ENCODE results near the gene MCAM. TPM values are rescaled to one million over a fixed set of nuclear protein-coding genes. Genes with fewer than 3 reads are reported as not detected.

Gene MCAM
- total RNA-seq, 2 experiments from 2014 or later, result 1.0 to 1.4 TPM

DNA sequence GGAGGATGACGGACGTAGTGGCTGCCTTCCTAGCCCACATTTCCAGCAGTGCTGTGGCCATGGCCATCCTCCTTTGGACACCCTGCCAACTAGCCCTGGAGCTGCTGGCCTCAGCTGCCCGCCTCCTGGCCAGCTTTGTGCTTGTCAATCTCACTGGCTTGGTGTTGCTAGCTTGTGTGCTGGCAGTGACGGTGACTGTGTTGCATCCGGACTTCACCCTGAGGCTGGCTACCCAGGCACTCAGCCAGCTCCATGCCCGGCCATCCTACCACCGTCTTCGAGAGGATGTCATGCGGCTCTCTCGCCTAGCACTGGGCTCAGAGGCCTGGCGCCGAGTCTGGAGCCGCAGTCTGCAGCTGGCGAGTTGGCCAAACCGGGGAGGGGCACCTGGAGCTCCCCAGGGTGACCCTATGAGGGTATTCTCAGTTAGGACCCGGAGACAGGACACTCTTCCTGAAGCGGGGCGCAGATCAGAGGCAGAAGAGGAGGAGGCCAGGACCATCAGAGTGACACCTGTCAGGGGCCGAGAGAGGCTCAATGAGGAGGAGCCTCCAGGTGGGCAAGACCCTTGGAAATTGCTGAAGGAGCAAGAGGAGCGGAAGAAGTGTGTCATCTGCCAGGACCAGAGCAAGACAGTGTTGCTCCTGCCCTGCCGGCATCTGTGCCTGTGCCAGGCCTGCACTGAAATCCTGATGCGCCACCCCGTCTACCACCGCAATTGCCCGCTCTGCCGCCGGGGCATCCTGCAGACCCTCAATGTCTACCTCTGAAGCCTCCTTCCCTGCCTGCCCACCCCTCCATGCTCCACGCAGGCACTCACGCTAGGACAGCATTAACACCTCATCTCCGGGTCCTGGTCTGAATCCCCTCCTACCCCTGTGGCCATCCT, 19.0 kb upstream of the MCAM start:
- peaks cover 10% of the 10 kb centered on the region for H3K36me3 Mint-ChIP-seq (ENCODE audit: low read depth)
- no peaks in the 10 kb centered on the region for H3K9me3 Mint-ChIP-seq
- CTCF ChIA-PET, result interaction anchor here (1.6 kb wide), 1 partner anchor 20 kb away, joined by 6 read pairs; no protein-coding TSS in a partner anchor
- peak overlapping the region; percentile 99 for H3K27ac Mint-ChIP-seq
- POLR2A ChIA-PET, result no interaction called here
- H3K27me3 Mint-ChIP-seq, result peaks cover 12% of the 10 kb centered on the region
- H3K4me1 Mint-ChIP-seq, result peaks cover 64% of the 10 kb centered on the region
- H3K4me3 Mint-ChIP-seq, result peak overlapping the region; percentile 91
- no peak for DNase-seq

DNA sequence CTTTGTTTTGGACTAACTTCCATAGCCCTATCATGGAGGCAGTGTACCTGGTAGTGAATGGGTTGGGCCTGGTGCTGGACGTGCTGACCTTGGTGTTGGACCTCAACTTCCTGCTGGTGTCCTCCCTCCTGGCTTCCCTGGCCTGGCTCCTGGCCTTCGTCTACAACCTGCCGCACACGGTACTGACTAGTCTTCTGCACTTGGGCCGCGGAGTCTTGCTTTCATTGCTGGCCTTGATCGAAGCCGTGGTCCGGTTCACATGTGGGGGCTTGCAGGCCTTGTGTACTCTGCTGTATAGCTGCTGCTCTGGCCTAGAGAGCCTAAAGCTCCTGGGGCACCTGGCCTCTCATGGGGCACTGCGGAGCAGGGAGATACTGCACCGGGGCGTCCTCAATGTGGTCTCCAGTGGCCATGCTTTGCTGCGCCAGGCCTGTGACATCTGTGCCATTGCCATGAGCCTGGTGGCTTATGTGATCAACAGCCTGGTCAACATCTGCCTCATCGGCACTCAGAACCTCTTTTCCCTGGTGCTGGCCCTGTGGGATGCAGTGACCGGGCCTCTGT, 18.2 kb upstream of the MCAM start:
- ChIA-PET CTCF (interaction anchor here (0.6 to 1.6 kb wide), 2 partner anchors 21 to 68 kb away, joined by 4 to 6 read pairs; no protein-coding TSS in a partner anchor), POLR2A (no interaction called here)
- peak overlapping the region; percentile 99 for H3K27ac Mint-ChIP-seq
- no peaks in the 10 kb centered on the region for H3K9me3 Mint-ChIP-seq
- H3K36me3 Mint-ChIP-seq (ENCODE audit: low read depth), result peaks cover 10% of the 10 kb centered on the region
- H3K27me3 Mint-ChIP-seq, result peaks cover 16% of the 10 kb centered on the region
- no peak for DNase-seq
- H3K4me1 Mint-ChIP-seq, result peaks cover 62% of the 10 kb centered on the region
- peak overlapping the region; percentile 91 for H3K4me3 Mint-ChIP-seq

GRCh38 chr11:119334174-119334930, 17.4 kb upstream of the MCAM start, which contains the start of gene RNF26:
RNF26 (plus strand) TSS chr11:119334527; CDS start chr11:119335123, 596 bp downstream.
- POLR2A ChIA-PET, result no interaction called here
- CTCF ChIA-PET, result interaction anchor here (0.6 to 1.6 kb wide), 5 partner anchors 10 to 163 kb away, joined by 3 to 6 read pairs (median 4); no protein-coding TSS in a partner anchor
- H3K4me1 Mint-ChIP-seq, result peaks cover 60% of the 10 kb centered on the region
- H3K4me3 Mint-ChIP-seq, result peak within 1 kb of the TSS; percentile 91
- H3K27me3 Mint-ChIP-seq, result peaks cover 21% of the 10 kb centered on the region
- peak; percentile 98 for DNase-seq
- H3K27ac Mint-ChIP-seq, result peak within 1 kb of the TSS; percentile 99
- H3K36me3 Mint-ChIP-seq (ENCODE audit: low read depth), result peaks cover 10% of the 10 kb centered on the region
- no peaks in the 10 kb centered on the region for H3K9me3 Mint-ChIP-seq

DNA sequence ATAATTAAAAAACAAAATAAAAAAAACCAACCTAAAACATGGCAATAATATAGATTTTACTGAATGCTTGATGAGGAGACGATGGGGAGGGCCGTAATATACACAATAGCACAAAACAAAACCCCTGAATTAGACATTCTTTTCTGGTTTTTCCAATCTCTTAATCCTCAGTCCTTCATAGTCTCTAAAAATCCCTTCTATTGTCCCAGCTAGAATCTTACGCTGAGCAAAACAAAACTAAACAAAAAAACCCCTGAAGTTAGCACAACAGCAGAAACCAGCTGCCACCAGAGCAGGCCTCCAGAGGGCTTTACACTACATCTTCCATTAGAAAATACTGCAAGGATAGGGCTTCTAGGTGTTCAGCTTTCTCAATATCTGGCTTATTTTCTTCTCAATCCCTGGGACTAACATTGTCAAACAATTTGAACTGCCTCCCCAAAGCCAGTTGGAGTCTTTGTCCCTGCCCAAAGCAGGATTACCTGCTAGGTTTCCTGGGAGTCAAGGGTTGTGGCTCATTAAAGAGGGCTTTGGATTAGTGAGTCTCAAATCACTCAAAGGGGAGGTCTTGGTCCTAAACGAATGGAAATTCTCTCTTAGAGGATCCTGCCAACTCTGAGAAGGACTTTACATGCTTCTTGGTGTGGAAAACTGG, 15.3 kb upstream of the MCAM start:
- no peak for DNase-seq
- Mint-ChIP-seq H3K27ac (no peak overlapping the region), H3K27me3 (peaks cover 18% of the 10 kb centered on the region), H3K4me3 (no peak overlapping the region), H3K36me3 (ENCODE audit: low read depth) (peaks cover 7% of the 10 kb centered on the region), H3K4me1 (peaks cover 42% of the 10 kb centered on the region), H3K9me3 (no peaks in the 10 kb centered on the region)
- ChIA-PET CTCF (interaction anchor here (1.0 to 1.1 kb wide), 3 partner anchors 10 to 24 kb away, joined by 3 to 7 read pairs (median 5); no protein-coding TSS in a partner anchor), POLR2A (no interaction called here)

DNA sequence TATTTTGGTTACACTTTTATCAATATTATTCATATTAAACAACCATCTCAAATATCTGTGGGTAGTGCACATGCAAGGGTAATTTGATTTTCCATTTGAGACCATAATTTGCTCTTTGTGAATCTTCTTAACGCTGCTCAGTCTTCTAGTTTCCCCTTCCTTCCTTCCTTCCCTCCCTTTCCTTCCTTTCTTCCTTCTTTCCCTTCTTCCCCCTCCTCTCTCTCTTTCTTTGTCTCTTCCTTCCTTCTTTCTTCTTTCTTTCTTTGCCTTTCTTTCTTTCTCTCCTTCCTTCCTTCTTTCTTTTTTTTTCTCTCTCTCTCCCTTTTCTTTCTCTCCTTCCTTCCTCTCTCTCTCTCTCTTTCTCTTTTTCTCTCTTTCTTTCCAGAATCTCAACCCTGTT, 13.3 kb upstream of the MCAM start:
- no peaks in the 10 kb centered on the region for H3K9me3 Mint-ChIP-seq
- peaks cover 18% of the 10 kb centered on the region for H3K27me3 Mint-ChIP-seq
- H3K27ac Mint-ChIP-seq, result no peak overlapping the region
- ChIA-PET POLR2A (no interaction called here), CTCF (interaction anchor here (1.2 kb wide), 1 partner anchor 8 kb away, joined by 3 read pairs; no protein-coding TSS in a partner anchor)
- no peaks in the 10 kb centered on the region for H3K36me3 Mint-ChIP-seq (ENCODE audit: low read depth)
- DNase-seq, result no peak
- H3K4me3 Mint-ChIP-seq, result no peak overlapping the region
- peaks cover 23% of the 10 kb centered on the region for H3K4me1 Mint-ChIP-seq

DNA sequence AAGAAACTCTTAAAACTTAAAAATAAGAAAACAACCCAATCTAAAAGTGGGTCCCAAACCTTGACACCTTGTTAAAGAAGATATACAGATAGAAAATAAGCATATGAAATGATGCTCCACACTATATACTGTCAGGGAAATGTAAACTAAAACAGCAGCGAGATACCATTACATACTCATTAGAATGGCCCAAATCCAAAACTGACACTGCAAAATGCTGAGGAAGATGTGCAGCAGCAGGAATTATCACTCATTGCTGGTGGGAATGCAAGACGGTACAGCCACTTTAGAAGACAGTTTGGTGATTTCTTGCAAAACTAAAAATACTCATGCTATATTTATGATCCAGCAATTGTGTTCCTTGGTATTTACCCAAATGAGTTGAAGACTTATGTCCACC, 12.4 kb upstream of the MCAM start:
- no peaks in the 10 kb centered on the region for H3K36me3 Mint-ChIP-seq (ENCODE audit: low read depth)

DNA sequence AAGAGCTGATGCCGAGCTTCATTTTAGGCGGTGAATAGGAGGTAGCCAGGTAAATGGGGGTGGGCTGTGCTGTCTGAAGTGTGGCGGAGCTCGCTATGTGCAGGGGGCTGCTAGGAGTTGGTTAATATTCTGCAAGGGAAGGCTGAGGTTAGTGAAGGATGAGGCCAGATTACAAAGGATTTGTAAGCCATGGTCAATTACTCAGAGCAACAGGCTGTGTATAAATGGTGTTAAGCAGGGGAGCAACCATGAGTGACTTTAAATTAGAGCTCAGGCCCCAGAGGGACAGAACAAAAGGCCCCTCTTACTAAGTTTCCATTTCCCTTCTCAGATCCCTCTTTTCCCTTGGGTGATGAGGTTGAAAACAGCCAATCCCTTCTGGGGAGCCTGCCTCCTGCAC, 7.3 kb upstream of the MCAM start:
- H3K27me3 Mint-ChIP-seq, result peaks cover 10% of the 10 kb centered on the region
- H3K4me3 Mint-ChIP-seq, result no peak overlapping the region
- no peaks in the 10 kb centered on the region for H3K9me3 Mint-ChIP-seq
- CTCF ChIA-PET, result interaction anchor here (0.5 to 8.6 kb wide), 17 partner anchors 9 to 534 kb away, joined by 3 to 104 read pairs (median 5); partner anchors contain the start of genes C1QTNF5, CBL, USP2 and VPS11
- H3K27ac Mint-ChIP-seq, result no peak overlapping the region
- H3K4me1 Mint-ChIP-seq, result peaks cover 28% of the 10 kb centered on the region
- H3K36me3 Mint-ChIP-seq (ENCODE audit: low read depth), result no peaks in the 10 kb centered on the region
- DNase-seq, result no peak
- POLR2A ChIA-PET, result no interaction called here

More for the DNA sequence above, 12.4 kb upstream of the MCAM start:
- no peak overlapping the region for H3K27ac Mint-ChIP-seq
- ChIA-PET CTCF (interaction anchor here (1.2 kb wide), 1 partner anchor 9 kb away, joined by 3 read pairs; no protein-coding TSS in a partner anchor), POLR2A (no interaction called here)
- DNase-seq, result no peak
- no peaks in the 10 kb centered on the region for H3K9me3 Mint-ChIP-seq
- no peak overlapping the region for H3K4me3 Mint-ChIP-seq
- H3K4me1 Mint-ChIP-seq, result peaks cover 18% of the 10 kb centered on the region
- peaks cover 18% of the 10 kb centered on the region for H3K27me3 Mint-ChIP-seq

DNA sequence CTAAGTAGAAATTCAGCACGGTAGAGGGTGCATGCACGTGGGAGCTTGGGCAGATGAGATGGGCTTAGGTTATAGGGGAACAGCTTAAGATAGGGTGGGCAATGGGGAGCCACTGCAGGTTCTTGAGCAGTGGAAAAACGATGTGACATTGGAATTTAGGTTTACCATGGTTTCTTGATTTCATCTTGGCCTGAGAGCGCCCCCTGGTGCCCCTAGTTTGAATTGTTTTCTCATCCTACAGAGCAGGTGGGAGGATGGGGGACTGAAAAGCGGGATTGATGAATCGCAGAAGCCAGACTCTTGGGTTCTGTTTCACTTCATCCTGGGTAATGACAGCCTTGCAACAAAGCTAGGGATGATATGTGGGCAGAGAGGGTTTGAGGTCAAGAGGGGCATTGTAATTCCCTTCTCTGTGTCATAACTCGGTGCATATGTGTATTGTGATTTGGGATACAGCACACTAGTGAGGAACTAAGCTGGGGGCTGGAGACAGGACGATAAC, 6.7 kb upstream of the MCAM start:
- no peak overlapping the region for H3K27ac Mint-ChIP-seq
- peak; percentile 84 for DNase-seq
- CTCF ChIA-PET, result interaction anchor here (0.7 to 8.6 kb wide), 20 partner anchors 8 to 261 kb away, joined by 3 to 104 read pairs (median 4); partner anchors contain the start of genes C1QTNF5, CBL, NLRX1 and USP2
- peaks cover 33% of the 10 kb centered on the region for H3K4me1 Mint-ChIP-seq
- H3K9me3 Mint-ChIP-seq, result no peaks in the 10 kb centered on the region
- POLR2A ChIA-PET, result no interaction called here
- H3K27me3 Mint-ChIP-seq, result peaks cover 14% of the 10 kb centered on the region
- H3K4me3 Mint-ChIP-seq, result no peak overlapping the region
- H3K36me3 Mint-ChIP-seq (ENCODE audit: low read depth), result no peaks in the 10 kb centered on the region

- POLR2A ChIA-PET, result no interaction called here
- Mint-ChIP-seq H3K36me3 (ENCODE audit: low read depth) (no peaks in the 10 kb centered on the region), H3K4me1 (peaks cover 34% of the 10 kb centered on the region), H3K27ac (no peak overlapping the region), H3K9me3 (no peaks in the 10 kb centered on the region), H3K4me3 (no peak overlapping the region), H3K27me3 (peaks cover 19% of the 10 kb centered on the region)
- no peak for DNase-seq
- CTCF ChIA-PET, result interaction anchor here (0.9 to 8.6 kb wide), 20 partner anchors 8 to 440 kb away, joined by 3 to 104 read pairs (median 5); partner anchors contain the start of genes C1QTNF5, CBL, CXCR5 and HMBS
Observed at GRCh38 chr11:119322921-119323531, 6.1 kb upstream of the MCAM start.

DNA sequence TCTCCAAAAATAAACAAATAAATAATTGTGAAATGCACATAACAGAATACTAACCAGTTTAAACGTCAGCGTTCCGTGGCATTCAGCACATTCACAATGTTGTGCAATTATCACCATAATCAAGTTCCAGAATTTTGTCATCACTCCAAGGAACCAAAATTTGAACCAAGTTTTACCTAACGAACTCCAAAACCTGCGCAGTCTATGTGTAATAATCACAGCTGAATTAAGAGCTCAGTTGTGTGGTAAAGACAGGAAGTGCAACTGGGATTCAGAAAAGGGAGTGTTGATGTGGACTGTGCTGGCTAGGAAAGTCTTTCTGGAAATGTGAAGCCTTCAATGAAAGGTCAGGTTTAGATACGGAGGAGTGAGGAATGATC, 5.4 kb upstream of the MCAM start:
- H3K36me3 Mint-ChIP-seq (ENCODE audit: low read depth), result no peaks in the 10 kb centered on the region
- no peak overlapping the region for H3K27ac Mint-ChIP-seq
- no peaks in the 10 kb centered on the region for H3K9me3 Mint-ChIP-seq
- H3K27me3 Mint-ChIP-seq, result peaks cover 24% of the 10 kb centered on the region
- H3K4me3 Mint-ChIP-seq, result no peak overlapping the region
- POLR2A ChIA-PET, result no interaction called here
- DNase-seq, result no peak
- H3K4me1 Mint-ChIP-seq, result peaks cover 34% of the 10 kb centered on the region
- CTCF ChIA-PET, result interaction anchor here (0.9 to 8.6 kb wide), 12 partner anchors 9 to 439 kb away, joined by 3 to 104 read pairs (median 6); partner anchors contain the start of genes C1QTNF5, CBL, CXCR5 and HMBS

DNA sequence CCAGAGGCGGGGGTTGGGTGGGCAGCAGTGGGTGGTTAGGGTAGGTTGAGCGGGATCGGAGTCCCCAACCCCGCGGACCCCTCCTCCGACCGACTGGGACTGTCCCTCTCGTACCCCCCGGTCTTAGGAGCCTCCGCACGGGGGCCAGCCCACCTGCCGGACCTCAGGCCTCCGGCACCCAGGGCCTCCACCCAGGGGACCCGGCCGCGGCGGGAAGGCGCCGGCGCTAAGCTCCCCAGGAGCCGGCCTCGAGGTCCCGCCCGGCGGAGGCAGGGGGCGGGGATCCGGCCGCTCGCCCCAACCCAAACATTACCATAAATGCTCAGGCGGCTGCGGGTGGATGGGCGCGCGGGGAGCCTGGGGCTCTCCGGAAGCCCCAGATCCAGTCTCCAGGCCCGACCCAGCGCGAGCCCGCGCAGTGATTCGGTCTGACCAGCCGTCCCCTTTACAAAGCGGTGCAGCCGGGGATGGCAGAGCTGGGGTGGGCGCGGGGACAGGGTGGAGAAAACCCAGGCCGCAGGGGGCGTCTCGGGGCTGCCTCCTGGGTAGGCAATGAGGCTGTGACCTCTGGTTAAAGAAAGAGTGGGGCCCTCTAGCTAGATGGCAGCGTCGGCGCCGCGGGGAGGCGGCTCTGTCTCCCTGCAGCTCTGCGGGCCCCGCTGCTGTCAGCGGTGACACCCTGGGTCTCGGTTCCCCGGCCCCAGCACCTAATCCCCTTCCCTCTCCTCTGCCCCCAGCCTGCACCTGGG, 4.0 kb upstream of the MCAM start:
- peak overlapping the region; percentile 90 for H3K27ac Mint-ChIP-seq
- CTCF ChIA-PET, result interaction anchor here (0.7 to 8.6 kb wide), 22 partner anchors 8 to 323 kb away, joined by 3 to 104 read pairs (median 4); partner anchors contain the start of genes C1QTNF5, C2CD2L, CBL and CENATAC
- peaks cover 30% of the 10 kb centered on the region for H3K27me3 Mint-ChIP-seq
- peak overlapping the region; percentile 74 for H3K4me3 Mint-ChIP-seq
- POLR2A ChIA-PET, result interaction anchor here (0.7 kb wide), 1 partner anchor 214 kb away, joined by 3 read pairs; the partner anchor contains the start of gene C2CD2L
- H3K4me1 Mint-ChIP-seq, result peaks cover 35% of the 10 kb centered on the region
- peak; percentile 67 for DNase-seq
- H3K36me3 Mint-ChIP-seq (ENCODE audit: low read depth), result no peaks in the 10 kb centered on the region
- H3K9me3 Mint-ChIP-seq, result no peaks in the 10 kb centered on the region
